Activated T-cell treated with anti-CD3 and anti-CD28 coated beads, Interleukin-2, amount 50 U/mL, for 72 hours (primary cell): ENCODE measurements around the gene PGBD5. TPM values are rescaled to one million over a fixed set of nuclear protein-coding genes. Genes with fewer than 3 reads are reported as not detected.

Experiments used
- ATAC-seq, 2 donors: fragments of 150-1000 bp; cut with Tn5 transposase; replicated peaks in 1 of 2; 2 replicates each; pipeline ENCODE4 v1.10.0; 2021; ENCODE audit warnings: moderate library complexity in 2 of 2, mild to moderate bottlenecking in 1 of 2
- DNase-seq, 2 donors: peaks; one replicate each; pipeline ENCODE4 v3.0.0; 2021 to 2022; ENCODE audit warnings: mixed read lengths in 1 of 2
- H3K27ac Mint-ChIP-seq: one replicate; pipeline ENCODE4 v1.8.0; 2022; ENCODE audit warnings: mild to moderate bottlenecking, moderate library complexity, mixed read lengths
- H3K27me3 Mint-ChIP-seq: one replicate; pipeline ENCODE4 v1.8.0; 2022; ENCODE audit warnings: low read depth, mixed read lengths
- H3K36me3 Mint-ChIP-seq, 2 donors: one replicate each; pipeline ENCODE4 v1.8.0; 2022; ENCODE audit warnings: mixed read lengths in 2 of 2, mild to moderate bottlenecking in 1 of 2; ENCODE audit not compliant: insufficient read depth in 2 of 2
- H3K4me1 Mint-ChIP-seq: one replicate; pipeline ENCODE4 v1.8.0; 2022; ENCODE audit warnings: low read depth, mixed read lengths
- H3K4me3 Mint-ChIP-seq, 2 donors: one replicate each; pipeline ENCODE4 v1.8.0; 2022; ENCODE audit warnings: mild to moderate bottlenecking in 2 of 2, mixed read lengths in 2 of 2, moderate library complexity in 2 of 2
- H3K9me3 Mint-ChIP-seq, 2 donors: one replicate each; pipeline ENCODE4 v1.8.0; 2022; ENCODE audit warnings: mixed read lengths in 2 of 2
- total RNA-seq, 2 donors: library from RNA; stranded (reverse); gene quantifications; one replicate each; pipeline ENCODE4 v1.2.3, GENCODE V29; 2022

The PGBD5 gene
- total RNA-seq, 2 donors from 2014 or later = 0.12 TPM; not detected in 1

GRCh38 chr1:230377324-230377723 is 48.8 kb downstream of the PGBD5 start:
- Mint-ChIP-seq H3K4me1 (no peaks in the 10 kb centered on the region), H3K9me3 (peaks cover 8 to 10% of the 10 kb centered on the region in 2 donors), H3K4me3 (no peak overlapping the region), H3K36me3 (peaks cover 6 to 8% of the 10 kb centered on the region in 2 donors), H3K27me3 (peaks cover 32% of the 10 kb centered on the region), H3K27ac (no peak overlapping the region)
- DNase-seq = no peak
- no peak for ATAC-seq

GRCh38 chr1:230376296-230376695 is 49.8 kb downstream of the PGBD5 start:
- H3K4me1 Mint-ChIP-seq = no peaks in the 10 kb centered on the region
- peaks cover 6 to 8% of the 10 kb centered on the region in 2 donors for H3K36me3 Mint-ChIP-seq
- H3K9me3 Mint-ChIP-seq = peaks cover 8 to 10% of the 10 kb centered on the region in 2 donors
- H3K4me3 Mint-ChIP-seq = no peak overlapping the region
- H3K27ac Mint-ChIP-seq = no peak overlapping the region
- no peak for DNase-seq
- no peak for ATAC-seq
- H3K27me3 Mint-ChIP-seq = peaks cover 27% of the 10 kb centered on the region

GRCh38 chr1:230375780-230376179 is 50.4 kb downstream of the PGBD5 start:
- Mint-ChIP-seq H3K27me3 (peaks cover 27% of the 10 kb centered on the region), H3K9me3 (peaks cover 8 to 10% of the 10 kb centered on the region in 2 donors), H3K27ac (no peak overlapping the region), H3K4me1 (no peaks in the 10 kb centered on the region), H3K36me3 (peaks cover 6 to 8% of the 10 kb centered on the region in 2 donors), H3K4me3 (no peak overlapping the region)
- ATAC-seq = no peak
- DNase-seq = no peak

- H3K27me3 Mint-ChIP-seq = peaks cover 27% of the 10 kb centered on the region
- peaks cover 8 to 10% of the 10 kb centered on the region in 2 donors for H3K9me3 Mint-ChIP-seq
- peaks cover 6 to 8% of the 10 kb centered on the region in 2 donors for H3K36me3 Mint-ChIP-seq
- H3K4me3 Mint-ChIP-seq = no peak overlapping the region
- no peak overlapping the region for H3K27ac Mint-ChIP-seq
- no peaks in the 10 kb centered on the region for H3K4me1 Mint-ChIP-seq
- DNase-seq = no peak
- no peak for ATAC-seq
These were observed 51.0 kb downstream of the PGBD5 start for GRCh38 chr1:230375147-230375546.

GRCh38 chr1:230371923-230372703 is 54.0 kb downstream of the PGBD5 start:
- no peak overlapping the region for H3K4me3 Mint-ChIP-seq
- no peaks in the 10 kb centered on the region for H3K9me3 Mint-ChIP-seq
- ATAC-seq = no peak
- no peak for DNase-seq
- H3K4me1 Mint-ChIP-seq = no peaks in the 10 kb centered on the region
- no peak overlapping the region for H3K27ac Mint-ChIP-seq
- peaks cover 18% of the 10 kb centered on the region for H3K27me3 Mint-ChIP-seq
- no peaks in the 10 kb centered on the region for H3K36me3 Mint-ChIP-seq

GRCh38 chr1:230370109-230370508 is 56.0 kb downstream of the PGBD5 start:
- no peak for ATAC-seq
- H3K4me1 Mint-ChIP-seq = no peaks in the 10 kb centered on the region

GRCh38 chr1:230368871-230369270 is 57.3 kb downstream of the PGBD5 start:
- Mint-ChIP-seq H3K27ac (no peak overlapping the region), H3K36me3 (no peaks in the 10 kb centered on the region), H3K4me3 (no peak overlapping the region), H3K9me3 (no peaks in the 10 kb centered on the region), H3K4me1 (no peaks in the 10 kb centered on the region), H3K27me3 (peaks cover 11% of the 10 kb centered on the region)
- ATAC-seq = no peak
- no peak for DNase-seq

More at GRCh38 chr1:230370109-230370508, 56.0 kb downstream of the PGBD5 start:
- Mint-ChIP-seq H3K36me3 (no peaks in the 10 kb centered on the region), H3K4me3 (no peak overlapping the region), H3K27ac (no peak overlapping the region), H3K27me3 (peaks cover 16% of the 10 kb centered on the region), H3K9me3 (no peaks in the 10 kb centered on the region)
- no peak for DNase-seq

GRCh38 chr1:230368363-230368762 is 57.8 kb downstream of the PGBD5 start:
- peaks cover 11% of the 10 kb centered on the region for H3K27me3 Mint-ChIP-seq
- DNase-seq = no peak
- H3K4me3 Mint-ChIP-seq = no peak overlapping the region
- no peaks in the 10 kb centered on the region for H3K36me3 Mint-ChIP-seq
- H3K27ac Mint-ChIP-seq = no peak overlapping the region
- H3K9me3 Mint-ChIP-seq = no peaks in the 10 kb centered on the region
- ATAC-seq = no peak
- no peaks in the 10 kb centered on the region for H3K4me1 Mint-ChIP-seq

GRCh38 chr1:230366504-230366915 is 59.6 kb downstream of the PGBD5 start:
- ATAC-seq (no peak), DNase-seq (no peak)
- H3K27ac Mint-ChIP-seq = no peak overlapping the region
- H3K9me3 Mint-ChIP-seq = no peaks in the 10 kb centered on the region
- H3K4me3 Mint-ChIP-seq = no peak overlapping the region
- no peaks in the 10 kb centered on the region for H3K4me1 Mint-ChIP-seq
- no peaks in the 10 kb centered on the region for H3K27me3 Mint-ChIP-seq
- no peaks in the 10 kb centered on the region for H3K36me3 Mint-ChIP-seq

- Mint-ChIP-seq H3K4me1 (no peaks in the 10 kb centered on the region), H3K4me3 (no peak overlapping the region), H3K27me3 (no peaks in the 10 kb centered on the region), H3K9me3 (no peaks in the 10 kb centered on the region), H3K36me3 (no peaks in the 10 kb centered on the region), H3K27ac (no peak overlapping the region)
- no peak for DNase-seq
- no peak for ATAC-seq
These were observed 60.3 kb downstream of the PGBD5 start for GRCh38 chr1:230365723-230366307.

- Mint-ChIP-seq H3K9me3 (no peaks in the 10 kb centered on the region), H3K27me3 (no peaks in the 10 kb centered on the region), H3K36me3 (no peaks in the 10 kb centered on the region), H3K4me3 (no peak overlapping the region), H3K27ac (no peak overlapping the region), H3K4me1 (no peaks in the 10 kb centered on the region)
- no peak for ATAC-seq
- no peak for DNase-seq
These were observed 63.2 kb downstream of the PGBD5 start for GRCh38 chr1:230362949-230363348.

GRCh38 chr1:230361941-230362340 is 64.2 kb downstream of the PGBD5 start:
- Mint-ChIP-seq H3K9me3 (no peaks in the 10 kb centered on the region), H3K27ac (no peak overlapping the region), H3K36me3 (no peaks in the 10 kb centered on the region), H3K27me3 (no peaks in the 10 kb centered on the region), H3K4me3 (no peak overlapping the region), H3K4me1 (no peaks in the 10 kb centered on the region)
- ATAC-seq (no peak), DNase-seq (no peak)

- no peak for DNase-seq
- no peak overlapping the region for H3K4me3 Mint-ChIP-seq
- H3K9me3 Mint-ChIP-seq = no peaks in the 10 kb centered on the region
- H3K4me1 Mint-ChIP-seq = no peaks in the 10 kb centered on the region
- H3K27me3 Mint-ChIP-seq = no peaks in the 10 kb centered on the region
- no peaks in the 10 kb centered on the region for H3K36me3 Mint-ChIP-seq
- H3K27ac Mint-ChIP-seq = no peak overlapping the region
- ATAC-seq = no peak
These were observed 66.0 kb downstream of the PGBD5 start for GRCh38 chr1:230359992-230360668.
